ENCODE results near the gene FEV. TPM values are rescaled to one million over a fixed set of nuclear protein-coding genes. Genes with fewer than 3 reads are reported as not detected.

FEV gene
- total RNA-seq, 5 donors from 2014 or later (not counting 1 experiment from before 2014, with no cell fraction given) = not detected

- Mint-ChIP-seq H3K4me1 (peaks cover 5 to 8% (median 6%) of the 10 kb centered on the region in 3 donors), H3K27me3 (peaks cover 74 to 76% of the 10 kb centered on the region in 2 donors), H3K4me3 (no peak overlapping the region), H3K36me3 (no peaks in the 10 kb centered on the region), H3K27ac (no peak overlapping the region), H3K9me3 (peaks cover 0 to 4% (median under 1%) of the 10 kb centered on the region in 3 donors)
- no peaks in the 10 kb centered on the region for H3K9me3 ChIP-seq
- ChIA-PET CTCF (no interaction called here), POLR2A (interaction anchor here in 1 of 2 donors (0.7 kb wide), 1 partner anchor 326 kb away, joined by 3 read pairs; no protein-coding TSS in a partner anchor)
- DNase-seq = no peak
- H3K36me3 ChIP-seq (ENCODE audit: control insufficient read depth in 2 of 2, extremely low read depth in 1 of 2, insufficient read depth in 1 of 2, low read length in 1 of 2) = no peaks in the 10 kb centered on the region
- H3K27me3 ChIP-seq (replicated peaks in 1 of 2; ENCODE audit: control insufficient read depth in 2 of 2, extremely low read depth in 1 of 2, insufficient read depth in 2 of 2, low read length in 1 of 2) = peaks cover 4 to 52% of the 10 kb centered on the region in 2 experiments
- no peak for ATAC-seq (replicated peaks in 1 of 4)
- H3K4me1 ChIP-seq (ENCODE audit: control insufficient read depth in 1 of 2, extremely low read depth in 1 of 2, insufficient read depth in 2 of 2, low read length in 2 of 2) = peaks cover 1 to 8% of the 10 kb centered on the region in 2 experiments
- no peak overlapping the region for H3K4me3 ChIP-seq (ENCODE audit: control insufficient read depth in 1 of 2, extremely low read depth in 1 of 2, low read length in 1 of 2)
- WGBS (ENCODE audit: insufficient coverage) = 45% methylated on average over 2 of the region's 4 CpGs
- H3K27ac ChIP-seq (ENCODE audit: low read length) = no peak overlapping the region
Measured at GRCh38 chr2:218975060-218975777, 9.8 kb downstream of the FEV start.

GRCh38 chr2:218970894-218971293 lies 14.1 kb downstream of the FEV start:
- Mint-ChIP-seq H3K27me3 (peaks cover 59 to 65% of the 10 kb centered on the region in 2 donors), H3K4me1 (no peaks in the 10 kb centered on the region), H3K9me3 (peaks cover 0 to 6% (median 5%) of the 10 kb centered on the region in 3 donors), H3K27ac (no peak overlapping the region), H3K4me3 (no peak overlapping the region), H3K36me3 (no peaks in the 10 kb centered on the region)
- H3K36me3 ChIP-seq (ENCODE audit: control insufficient read depth in 2 of 2, extremely low read depth in 1 of 2, insufficient read depth in 1 of 2, low read length in 1 of 2) = no peaks in the 10 kb centered on the region
- H3K4me1 ChIP-seq (ENCODE audit: control insufficient read depth in 1 of 2, extremely low read depth in 1 of 2, insufficient read depth in 2 of 2, low read length in 2 of 2) = no peaks in the 10 kb centered on the region
- no peak overlapping the region for H3K4me3 ChIP-seq (ENCODE audit: control insufficient read depth in 1 of 2, extremely low read depth in 1 of 2, low read length in 1 of 2)
- CTCF ChIA-PET = interaction anchor here in 1 of 2 donors (0.5 kb wide), 1 partner anchor 9 kb away, joined by 4 read pairs; no protein-coding TSS in a partner anchor
- no peak overlapping the region for H3K27ac ChIP-seq (ENCODE audit: low read length)
- ATAC-seq (replicated peaks in 1 of 4) (no peak), DNase-seq (no peak)
- POLR2A ChIA-PET = no interaction called here
- no peaks in the 10 kb centered on the region for H3K9me3 ChIP-seq
- H3K27me3 ChIP-seq (replicated peaks in 1 of 2; ENCODE audit: control insufficient read depth in 2 of 2, extremely low read depth in 1 of 2, insufficient read depth in 2 of 2, low read length in 1 of 2) = peaks cover under 1 to 33% of the 10 kb centered on the region in 2 experiments
- WGBS (ENCODE audit: insufficient coverage) = 0% methylated on average over 1 of the region's 1 CpG

- DNase-seq (no peak), ATAC-seq (replicated peaks in 1 of 4) (no peak)
- no peaks in the 10 kb centered on the region for H3K36me3 Mint-ChIP-seq
- peaks cover 0 to 32% of the 10 kb centered on the region in 2 experiments for H3K4me1 ChIP-seq (ENCODE audit: control insufficient read depth in 1 of 2, extremely low read depth in 1 of 2, insufficient read depth in 2 of 2, low read length in 2 of 2)
- WGBS (ENCODE audit: insufficient coverage) = 51% methylated on average over 3 of the region's 5 CpGs
- no peaks in the 10 kb centered on the region for H3K36me3 ChIP-seq (ENCODE audit: control insufficient read depth in 2 of 2, extremely low read depth in 1 of 2, insufficient read depth in 1 of 2, low read length in 1 of 2)
- peaks cover 0 to 4% (median 0%) of the 10 kb centered on the region in 3 donors for H3K9me3 Mint-ChIP-seq
- no peak overlapping the region for H3K27ac ChIP-seq (ENCODE audit: low read length)
- ChIA-PET POLR2A (no interaction called here), CTCF (no interaction called here)
- H3K27me3 ChIP-seq (replicated peaks in 1 of 2; ENCODE audit: control insufficient read depth in 2 of 2, extremely low read depth in 1 of 2, insufficient read depth in 2 of 2, low read length in 1 of 2) = peaks cover 21 to 61% of the 10 kb centered on the region in 2 experiments
- peaks cover 8 to 17% (median 13%) of the 10 kb centered on the region in 3 donors for H3K4me1 Mint-ChIP-seq
- peaks cover 50 to 74% of the 10 kb centered on the region in 2 donors for H3K27me3 Mint-ChIP-seq
- no peaks in the 10 kb centered on the region for H3K9me3 ChIP-seq
- H3K4me3 Mint-ChIP-seq = no peak overlapping the region
- no peak overlapping the region for H3K27ac Mint-ChIP-seq
- no peak overlapping the region for H3K4me3 ChIP-seq (ENCODE audit: control insufficient read depth in 1 of 2, extremely low read depth in 1 of 2, low read length in 1 of 2)
Measured at GRCh38 chr2:218964041-218964771, 20.8 kb downstream of the FEV start.

GRCh38 chr2:218963601-218964000 lies 21.4 kb downstream of the FEV start:
- Mint-ChIP-seq H3K4me3 (no peak overlapping the region), H3K36me3 (no peaks in the 10 kb centered on the region), H3K27me3 (peaks cover 50 to 76% of the 10 kb centered on the region in 2 donors), H3K9me3 (peaks cover 0 to 4% (median 0%) of the 10 kb centered on the region in 3 donors), H3K27ac (no peak overlapping the region), H3K4me1 (peaks cover 11 to 22% (median 18%) of the 10 kb centered on the region in 3 donors)
- Histone ChIP-seq H3K4me1 (ENCODE audit: control insufficient read depth in 1 of 2, extremely low read depth in 1 of 2, insufficient read depth in 2 of 2, low read length in 2 of 2) (peaks cover 0 to 36% of the 10 kb centered on the region in 2 experiments), H3K4me3 (ENCODE audit: control insufficient read depth in 1 of 2, extremely low read depth in 1 of 2, low read length in 1 of 2) (no peak overlapping the region), H3K9me3 (no peaks in the 10 kb centered on the region), H3K27ac (ENCODE audit: low read length) (no peak overlapping the region), H3K36me3 (ENCODE audit: control insufficient read depth in 2 of 2, extremely low read depth in 1 of 2, insufficient read depth in 1 of 2, low read length in 1 of 2) (no peaks in the 10 kb centered on the region), H3K27me3 (replicated peaks in 1 of 2; ENCODE audit: control insufficient read depth in 2 of 2, extremely low read depth in 1 of 2, insufficient read depth in 2 of 2, low read length in 1 of 2) (peaks cover 23 to 67% of the 10 kb centered on the region in 2 experiments)
- WGBS (ENCODE audit: insufficient coverage) = 38% methylated on average over 2 of the region's 5 CpGs
- ChIA-PET CTCF (no interaction called here), POLR2A (no interaction called here)
- ATAC-seq (replicated peaks in 1 of 4) (no peak), DNase-seq (no peak)

- H3K27ac ChIP-seq (ENCODE audit: low read length) = no peak overlapping the region
- peaks cover 0 to 4% (median 0%) of the 10 kb centered on the region in 3 donors for H3K9me3 Mint-ChIP-seq
- DNase-seq (peak in 28 of 35 experiments; percentile 17 to 69 (median 53)), ATAC-seq (replicated peaks in 1 of 4) (peak in 2 of 4 experiments; percentile 20 to 29)
- peaks cover 52 to 79% of the 10 kb centered on the region in 2 donors for H3K27me3 Mint-ChIP-seq
- H3K27ac Mint-ChIP-seq = no peak overlapping the region
- no peak overlapping the region for H3K4me3 ChIP-seq (ENCODE audit: control insufficient read depth in 1 of 2, extremely low read depth in 1 of 2, low read length in 1 of 2)
- peaks cover 24 to 73% of the 10 kb centered on the region in 2 experiments for H3K27me3 ChIP-seq (replicated peaks in 1 of 2; ENCODE audit: control insufficient read depth in 2 of 2, extremely low read depth in 1 of 2, insufficient read depth in 2 of 2, low read length in 1 of 2)
- POLR2A ChIA-PET = no interaction called here
- peaks cover 0 to 36% of the 10 kb centered on the region in 2 experiments for H3K4me1 ChIP-seq (ENCODE audit: control insufficient read depth in 1 of 2, extremely low read depth in 1 of 2, insufficient read depth in 2 of 2, low read length in 2 of 2)
- H3K36me3 Mint-ChIP-seq = no peaks in the 10 kb centered on the region
- CTCF ChIA-PET = interaction anchor here (0.6 to 1.1 kb wide), 3 partner anchors 17 to 682 kb away, joined by 4 to 6 read pairs (median 5); no protein-coding TSS in a partner anchor
- H3K4me1 Mint-ChIP-seq = peaks cover 11 to 26% (median 18%) of the 10 kb centered on the region in 3 donors
- no peaks in the 10 kb centered on the region for H3K9me3 ChIP-seq
- H3K36me3 ChIP-seq (ENCODE audit: control insufficient read depth in 2 of 2, extremely low read depth in 1 of 2, insufficient read depth in 1 of 2, low read length in 1 of 2) = no peaks in the 10 kb centered on the region
- 8% methylated on average over 30 of the region's 42 CpGs for WGBS (ENCODE audit: insufficient coverage)
- H3K4me3 Mint-ChIP-seq = peak overlapping the region in 1 of 3 donors; percentile 28
Measured at GRCh38 chr2:218962859-218963492, 22.0 kb downstream of the FEV start.
